Keratinocyte (primary cell): ENCODE data around the gene OBSCN. TPM values are rescaled to one million over a fixed set of nuclear protein-coding genes. Genes with fewer than 3 reads are reported as not detected.

ENCODE experiments used
- DNase-seq: peaks from one replicate; pipeline ENCODE4 v3.0.0-alpha.2; 2011; ENCODE audit warnings: low read depth, missing footprints, low spot score
- FAIRE-seq: peaks from 2 replicates; lab custom pipeline; 2011; peaks lifted over from hg19 to GRCh38; lab: Jason Lieb, UNC
- H2AFZ ChIP-seq: 2 replicates; pipeline ENCODE4 v1.6.0; 2012; ENCODE audit warnings: low read length, control low read depth, inconsistent platforms; ENCODE audit not compliant: control insufficient read depth
- H3K27ac ChIP-seq: 2 replicates; pipeline ENCODE4 v1.5.1; 2011; ENCODE audit warnings: low read length; ENCODE audit not compliant: control insufficient read depth, insufficient read depth
- H3K27me3 ChIP-seq: 3 replicates; pipeline ENCODE4 v1.6.0; 2011; ENCODE audit warnings: low read length; ENCODE audit not compliant: control insufficient read depth, insufficient read depth; ENCODE audit errors: extremely low read depth
- H3K36me3 ChIP-seq, 2 experiments: 2 replicates in 1 of 2; 3 replicates in 1 of 2; pipeline ENCODE4 v1.5.1; 2011; ENCODE audit warnings: low read length in 2 of 2, mild to moderate bottlenecking in 1 of 2; ENCODE audit not compliant: control insufficient read depth in 2 of 2, insufficient read depth in 2 of 2; ENCODE audit errors: extremely low read depth in 1 of 2
- H3K4me1 ChIP-seq: 3 replicates; pipeline ENCODE4 v1.5.1; 2011; ENCODE audit warnings: low read length; ENCODE audit not compliant: control insufficient read depth, insufficient read depth; ENCODE audit errors: extremely low read depth
- H3K4me2 ChIP-seq: 3 replicates; pipeline ENCODE4 v1.6.0; 2011; ENCODE audit warnings: low read depth, low read length; ENCODE audit not compliant: control insufficient read depth, insufficient read depth; ENCODE audit errors: extremely low read depth
- H3K4me3 ChIP-seq, 3 experiments: fragments of 200-600 bp in 1 of 3; sonication (generic) in 1 of 3; 2 replicates in 2 of 3; 3 replicates in 1 of 3; pipeline ENCODE4 v1.5.1; 2011 to 2016; ENCODE audit warnings: low read length in 3 of 3, mild to moderate bottlenecking in 3 of 3, control low read depth in 2 of 3, inconsistent platforms in 1 of 3, low read depth in 1 of 3, mixed read lengths in 1 of 3, mixed run types in 1 of 3, moderate library complexity in 1 of 3; ENCODE audit not compliant: control insufficient read depth in 2 of 3, insufficient read depth in 2 of 3; ENCODE audit errors: extremely low read depth in 1 of 3
- H3K79me2 ChIP-seq: 2 replicates; pipeline ENCODE4 v1.6.0; 2012; ENCODE audit warnings: low read length; ENCODE audit not compliant: control insufficient read depth, insufficient read depth
- H3K9ac ChIP-seq: 3 replicates; pipeline ENCODE4 v1.6.0; 2011; ENCODE audit warnings: low read length; ENCODE audit not compliant: control insufficient read depth, insufficient read depth; ENCODE audit errors: extremely low read depth
- H3K9me1 ChIP-seq: 3 replicates; pipeline ENCODE4 v1.6.0; 2011; ENCODE audit warnings: low read length; ENCODE audit not compliant: control insufficient read depth, insufficient read depth; ENCODE audit errors: extremely low read depth
- H3K9me3 ChIP-seq: 2 replicates; pipeline ENCODE4 v1.5.1; 2012; ENCODE audit warnings: low read depth, low read length; ENCODE audit not compliant: control insufficient read depth
- H4K20me1 ChIP-seq: 3 replicates; pipeline ENCODE4 v1.6.0; 2011; ENCODE audit warnings: low read length; ENCODE audit not compliant: control insufficient read depth, insufficient read depth; ENCODE audit errors: extremely low read depth
- CTCF ChIP-seq, 3 experiments: IDR thresholded peaks in 1 of 3; conservative IDR thresholded peaks in 1 of 3; optimal IDR thresholded peaks in 1 of 3; 2 replicates in 2 of 3; 3 replicates in 1 of 3; pipeline versions ENCODE3 to v1.5.1; 2011; ENCODE audit warnings: low read length in 3 of 3, mild to moderate bottlenecking in 3 of 3, moderate library complexity in 2 of 3, control low read depth in 1 of 3, inconsistent platforms in 1 of 3; ENCODE audit not compliant: insufficient read depth in 2 of 3; ENCODE audit errors: extremely low read depth in 1 of 3
- EZH2 ChIP-seq: IDR thresholded peaks from one replicate; pipeline ENCODE4 v1.6.1; 2012; ENCODE audit warnings: inconsistent platforms, mild to moderate bottlenecking, low read length, moderate library complexity
- dilution Hi-C: fragments of 300-500 bp; cut with MboI; formaldehyde crosslinking; loops from one replicate; pipeline ENCODE4 v1.7.0; 2020; ENCODE audit warnings: low sequenced_read_pairs; ENCODE audit not compliant: extremely low pct_ligation_motif_present
- polyA plus RNA-seq, 5 experiments: library from polyadenylated mRNA; depleted of rRNA in 3 of 5; stranded (reverse) in 3 of 5; stranded (forward) in 1 of 5; unstranded in 1 of 5; fragments of >200 nt; gene quantifications; 1 replicate in 1 of 5; 2 replicates in 3 of 5; 3 replicates in 1 of 5; pipeline versions ENCODE4 v1.2.1 to v1.2.3, GENCODE V29; 2011 to 2012; ENCODE audit warnings: missing spikeins in 2 of 5, low read depth in 1 of 5, low replicate concordance in 1 of 5

The OBSCN gene
- polyA plus RNA-seq, 1 donor (not counting 4 experiments of a cell fraction or from before 2014, with no cell fraction given): 1.8 TPM

- no peak overlapping the region for H2AFZ ChIP-seq
- H3K36me3 ChIP-seq: no peaks in the 10 kb centered on the region
- no peak overlapping the region for H3K9ac ChIP-seq
- peaks cover 20% of the 10 kb centered on the region for H3K4me1 ChIP-seq
- DNase-seq (no peak), FAIRE-seq (no peak)
- no peak overlapping the region for H3K4me2 ChIP-seq
- H4K20me1 ChIP-seq: peaks cover 3% of the 10 kb centered on the region
- H3K4me3 ChIP-seq: no peak overlapping the region
- no peak for TF ChIP-seq CTCF (optimal IDR thresholded peaks at IDR 0.05 in 1 of 3, IDR thresholded peaks at IDR 0.05 in 1 of 3, conservative IDR thresholded peaks at IDR 0.05 in 1 of 3; ENCODE audit: extremely low read depth in 1 of 3, insufficient read depth in 2 of 3, low read length in 3 of 3)
- TF ChIP-seq EZH2: no peak
- H3K27me3 ChIP-seq: no peaks in the 10 kb centered on the region
- peaks cover 36% of the 10 kb centered on the region for H3K79me2 ChIP-seq
- dilution Hi-C loops: no loop called here
- H3K9me3 ChIP-seq: no peaks in the 10 kb centered on the region
- H3K9me1 ChIP-seq: no peaks in the 10 kb centered on the region
- no peak overlapping the region for H3K27ac ChIP-seq
Measured at GRCh38 chr1:228169345-228169744, 38.5 kb upstream of the OBSCN start.

GRCh38 chr1:228170666-228171065, 37.2 kb upstream of the OBSCN start:
- no peak for TF ChIP-seq EZH2
- no peak for TF ChIP-seq CTCF (optimal IDR thresholded peaks at IDR 0.05 in 1 of 3, IDR thresholded peaks at IDR 0.05 in 1 of 3, conservative IDR thresholded peaks at IDR 0.05 in 1 of 3; ENCODE audit: extremely low read depth in 1 of 3, insufficient read depth in 2 of 3, low read length in 3 of 3)
- Histone ChIP-seq H3K4me3 (no peak overlapping the region), H3K4me2 (no peak overlapping the region), H3K9me3 (no peaks in the 10 kb centered on the region), H3K27me3 (no peaks in the 10 kb centered on the region), H4K20me1 (peaks cover 3% of the 10 kb centered on the region), H3K27ac (no peak overlapping the region), H2AFZ (no peak overlapping the region), H3K9me1 (no peaks in the 10 kb centered on the region), H3K36me3 (peaks cover 0 to 3% of the 10 kb centered on the region in 2 experiments), H3K9ac (no peak overlapping the region), H3K4me1 (peaks cover 12% of the 10 kb centered on the region), H3K79me2 (peaks cover 36% of the 10 kb centered on the region)
- DNase-seq (no peak), FAIRE-seq (no peak)
- dilution Hi-C loops: no loop called here
